K562 (cell line): ENCODE data around the gene AGK. TPM values are rescaled to one million over a fixed set of nuclear protein-coding genes. Genes with fewer than 3 reads are reported as not detected.

Experiments
- LEF1 ChIP-seq: fragments of 450-650 bp; IDR thresholded peaks from 2 replicates; pipeline ENCODE4 v1.6.1; 2016; ENCODE audit warnings: mild to moderate bottlenecking
- SMC3 ChIP-seq: conservative IDR thresholded peaks from 2 replicates; pipeline ENCODE4 v1.6.1; 2011; ENCODE audit warnings: low read depth, low read length, improper control_type of control experiment; ENCODE audit not compliant: insufficient read depth
- SP2 ChIP-seq: IDR thresholded peaks from 2 replicates; pipeline ENCODE4 v1.6.1; 2011; ENCODE audit warnings: mild to moderate bottlenecking, low read depth, low read length, moderate library complexity; ENCODE audit not compliant: poor library complexity, severe bottlenecking; ENCODE audit errors: extremely low read depth
- XRCC5 ChIP-seq: fragments of 200-400 bp; formaldehyde crosslinking; IDR thresholded peaks from 2 replicates; pipeline ENCODE4 v1.6.1; 2017; ENCODE audit warnings: low read depth, mild to moderate bottlenecking, low read length
- polyA plus RNA-seq, 8 experiments: library from polyadenylated mRNA; depleted of rRNA in 4 of 8; stranded (reverse) in 5 of 8; unstranded in 3 of 8; fragments of >200 nt; fragmentation: Nextera tagmentation in 2 of 8; fragmentation: Illumina TruSeq in 1 of 8; extraction: Ambion mirVana in 2 of 8; extraction: Trizol in 1 of 8; gene quantifications; 2 replicates each; pipeline versions ENCODE4 v1.2.1 to v1.2.3, GENCODE V29; 2011 to 2014; ENCODE audit warnings: inconsistent platforms in 1 of 8, missing spikeins in 1 of 8
- total RNA-seq, 7 experiments: library from RNA; depleted of rRNA in 6 of 7; stranded (reverse); fragments of >200 nt in 6 of 7; fragmentation: Illumina TruSeq in 2 of 7; extraction: Trizol in 2 of 7; gene quantifications; 2 replicates each; pipeline versions ENCODE4 v1.2.1 to v1.2.3, GENCODE V29; 2011 to 2021; ENCODE audit warnings: low replicate concordance in 1 of 7
- TF ChIP-seq, protein P1 (sequence below): fragments of 450-650 bp; formaldehyde crosslinking; IDR thresholded peaks from 2 replicates; pipeline ENCODE4 v1.4.0; 2020; ENCODE audit warnings: mild to moderate bottlenecking, moderate library complexity

Gene AGK
- total and polyA plus RNA-seq, 9 of the 15 experiments (the other 6 are each of a cell fraction or from before 2014, with no cell fraction given) = 50.7 to 128 (median 71.8) TPM

DNA sequence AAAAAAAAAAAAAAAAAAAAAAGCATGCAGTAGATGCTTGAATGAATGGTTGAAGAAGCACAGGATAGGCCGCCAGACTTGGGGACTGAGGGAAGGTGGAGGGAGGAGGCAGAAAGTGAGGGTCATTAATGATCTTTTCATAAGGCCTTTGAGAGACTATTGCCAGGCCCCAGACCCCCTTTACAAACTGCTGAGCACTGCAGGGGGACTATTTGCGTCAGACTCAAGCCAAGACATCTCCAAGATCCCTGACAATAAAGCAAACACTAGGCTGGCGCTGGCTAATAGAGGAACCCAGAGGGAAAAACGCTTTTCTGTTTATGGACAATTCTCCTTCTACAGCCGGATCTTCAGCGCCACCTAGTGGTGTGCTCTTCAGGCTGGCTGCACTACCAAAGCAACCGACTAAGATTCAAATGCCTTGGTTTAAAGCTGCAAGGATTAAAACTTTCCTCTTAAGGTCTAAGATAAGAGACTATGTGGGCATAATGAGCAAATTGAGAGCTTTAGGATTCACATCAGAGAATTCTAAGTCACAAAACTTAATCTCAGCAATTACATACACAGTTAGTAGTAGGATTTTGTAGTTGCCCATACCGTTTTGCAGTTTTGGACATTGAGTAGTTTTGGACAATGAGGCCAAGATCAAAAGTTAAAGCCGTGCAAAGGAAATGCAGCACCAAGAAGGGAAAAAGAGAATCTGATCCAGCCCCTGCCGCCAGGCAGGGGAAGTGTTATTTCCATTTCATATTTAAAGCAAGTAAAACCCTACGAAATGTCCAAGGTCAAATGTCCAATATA is 17.9 kb upstream of the AGK start (continued):
- TF ChIP-seq SMC3 (peak; percentile 76), SP2 (no peak), XRCC5 (0 out of 2 replicates have a peak, but pooled peaks have one; percentile 27), LEF1 (no peak)
- TF ChIP-seq, protein P1, sequence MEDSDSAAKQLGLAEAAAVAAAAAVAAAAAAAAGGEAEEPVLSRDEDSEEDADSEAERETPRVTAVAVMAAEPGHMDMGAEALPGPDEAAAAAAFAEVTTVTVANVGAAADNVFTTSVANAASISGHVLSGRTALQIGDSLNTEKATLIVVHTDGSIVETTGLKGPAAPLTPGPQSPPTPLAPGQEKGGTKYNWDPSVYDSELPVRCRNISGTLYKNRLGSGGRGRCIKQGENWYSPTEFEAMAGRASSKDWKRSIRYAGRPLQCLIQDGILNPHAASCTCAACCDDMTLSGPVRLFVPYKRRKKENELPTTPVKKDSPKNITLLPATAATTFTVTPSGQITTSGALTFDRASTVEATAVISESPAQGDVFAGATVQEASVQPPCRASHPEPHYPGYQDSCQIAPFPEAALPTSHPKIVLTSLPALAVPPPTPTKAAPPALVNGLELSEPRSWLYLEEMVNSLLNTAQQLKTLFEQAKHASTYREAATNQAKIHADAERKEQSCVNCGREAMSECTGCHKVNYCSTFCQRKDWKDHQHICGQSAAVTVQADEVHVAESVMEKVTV (CRISPR knock-in tag) = peak; percentile 74
